Retina (tissue), 1 donor: ENCODE measurements around the gene SPANXA2.
"Not testable (repeated sequence)": the region's sequence is repeated elsewhere in the genome, so short reads cannot be mapped to it uniquely, and the experiment has no call there.

Source experiments
- DNase-seq: peaks from one replicate; pipeline ENCODE4 v3.0.0-alpha.2; 2016

SPANXA2 gene, protein sequence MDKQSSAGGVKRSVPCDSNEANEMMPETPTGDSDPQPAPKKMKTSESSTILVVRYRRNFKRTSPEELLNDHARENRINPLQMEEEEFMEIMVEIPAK

GRCh38 chrX:141589408-141589807, at the start of gene SPANXA2:
SPANXA2 (plus strand) TSS chrX:141589708; CDS start chrX:141589768, 60 bp downstream.
- DNase-seq: not testable (repeated sequence)

DNA sequence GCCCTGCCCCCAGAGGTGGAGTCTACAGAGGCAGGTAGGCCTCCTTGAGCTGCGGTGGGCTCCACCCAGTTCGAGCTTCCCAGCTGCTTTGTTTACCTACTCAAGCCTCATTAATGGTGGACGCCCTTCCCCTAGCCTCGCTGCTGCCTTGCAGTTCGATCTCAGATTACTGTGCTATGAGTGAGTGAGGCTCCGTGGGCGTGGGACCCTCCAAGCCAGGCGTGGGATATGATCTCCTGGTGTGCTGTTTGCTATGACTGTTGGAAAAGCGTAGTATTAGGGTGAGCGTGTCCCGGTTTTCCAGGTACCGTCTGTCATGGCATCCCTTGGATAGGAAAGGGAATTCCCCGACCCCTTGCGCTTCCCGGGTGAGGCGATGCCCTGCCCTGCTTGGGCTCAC, 47.0 kb upstream of the SPANXA2 start:
- DNase-seq: not testable (repeated sequence)

- not testable (repeated sequence) for DNase-seq
These were observed 4.9 kb upstream of the SPANXA2 start, which contains the start of gene SPANXA1 for GRCh38 chrX:141584638-141585037. SPANXA1 (minus strand) TSS chrX:141584738; CDS start chrX:141584678, 60 bp downstream.

GRCh38 chrX:141609111-141609510, 19.6 kb downstream of the SPANXA2 start:
- no peak for DNase-seq

DNA sequence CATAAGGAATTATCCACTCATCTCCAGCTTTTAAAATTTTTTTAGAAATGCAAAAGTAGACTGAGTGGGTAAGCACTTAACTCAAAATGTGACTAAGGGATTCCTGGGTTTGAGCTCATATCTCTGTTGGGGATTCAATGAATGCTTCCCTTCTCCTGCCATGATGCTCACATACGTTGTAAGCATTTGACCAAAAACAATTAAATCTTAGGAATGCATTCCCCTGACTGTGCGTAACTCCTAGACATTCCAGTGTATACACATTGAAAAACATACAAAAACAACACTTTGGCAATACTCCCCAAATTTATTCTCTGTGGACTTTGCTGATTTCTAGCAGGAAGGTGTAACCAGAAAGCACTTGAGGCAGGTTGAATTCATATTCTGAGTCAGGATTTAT, 29.8 kb downstream of the SPANXA2 start:
- DNase-seq: no peak

- no peak for DNase-seq
These were observed 42.6 kb downstream of the SPANXA2 start for GRCh38 chrX:141632124-141632523.

DNA sequence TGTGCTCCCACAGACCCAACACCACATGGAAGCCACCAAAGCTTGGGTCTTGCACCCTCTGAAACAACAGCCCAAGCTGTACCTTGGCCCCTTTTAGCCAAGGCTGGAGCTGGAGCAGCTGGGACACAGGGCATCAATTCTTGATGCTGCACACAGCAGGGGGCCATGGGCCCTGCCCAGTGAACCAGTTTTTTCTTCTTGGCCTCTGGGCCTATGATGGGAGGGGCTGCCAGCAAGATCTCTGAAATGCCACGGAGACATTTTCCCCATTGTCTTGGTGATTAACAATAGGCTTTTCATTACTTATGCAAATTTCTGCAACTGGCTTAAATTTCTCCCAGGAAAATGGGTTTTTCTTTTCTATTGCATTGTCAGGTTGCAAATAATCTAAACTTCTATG, 49.0 kb downstream of the SPANXA2 start:
- DNase-seq: no peak
